ENCODE data around the gene PGS1.

The PGS1 gene

GRCh38 chr17:78426293-78426879 is 47.9 kb downstream of the PGS1 start:
- DNase-seq (ENCODE audit: low read depth in 2 of 2), result no peak

DNA sequence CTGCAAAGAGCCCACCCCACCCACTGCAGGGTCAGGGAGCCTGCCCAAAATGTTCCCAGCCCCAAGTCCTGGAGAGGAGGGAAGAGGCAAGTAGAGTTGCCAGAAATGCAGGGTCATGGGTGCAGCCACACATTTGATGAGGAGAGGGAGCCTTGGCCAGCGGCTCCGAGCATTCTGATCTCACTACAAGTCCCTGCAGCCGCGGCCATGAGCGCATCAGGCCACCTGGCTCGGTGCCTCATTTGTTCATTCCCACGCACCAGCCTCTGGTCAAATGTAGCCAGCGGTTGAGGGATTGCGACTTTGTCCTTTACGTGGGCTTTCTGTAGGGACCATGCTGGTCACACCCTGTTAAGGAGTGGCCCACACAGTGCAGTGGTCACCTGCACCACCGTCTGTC is 48.7 kb downstream of the PGS1 start:
- DNase-seq (ENCODE audit: low read depth in 2 of 2), result no peak

GRCh38 chr17:78428025-78428575 is 49.7 kb downstream of the PGS1 start:
- DNase-seq (ENCODE audit: low read depth in 2 of 2), result no peak

- DNase-seq (ENCODE audit: low read depth in 2 of 2), result no peak
These were observed 50.6 kb downstream of the PGS1 start for GRCh38 chr17:78428836-78429617.

DNA sequence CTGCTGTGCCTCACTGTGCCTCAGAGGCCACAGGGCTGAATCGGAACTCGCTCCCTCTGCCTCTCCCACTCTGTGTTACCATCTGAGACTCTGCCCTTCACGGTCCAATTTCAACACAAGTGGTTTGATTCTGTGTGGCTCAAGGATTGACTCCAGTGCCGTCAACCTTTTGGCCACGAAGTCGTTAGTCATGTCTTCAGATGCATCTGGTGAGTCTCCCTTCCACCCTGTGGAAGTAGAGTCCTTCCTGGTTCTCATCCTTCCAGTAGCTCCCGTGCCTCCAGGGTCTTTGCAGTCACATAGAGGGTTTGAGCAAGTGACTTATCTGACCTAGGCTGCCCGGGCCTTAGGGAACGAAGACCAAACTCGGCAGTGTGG is 51.2 kb downstream of the PGS1 start:
- DNase-seq (ENCODE audit: low read depth in 2 of 2), result no peak

GRCh38 chr17:78430892-78431691 is 52.6 kb downstream of the PGS1 start:
- DNase-seq (ENCODE audit: low read depth in 2 of 2), result no peak

- no peak for DNase-seq (ENCODE audit: low read depth in 2 of 2)
These were observed 53.2 kb downstream of the PGS1 start for GRCh38 chr17:78431692-78431958.

- no peak for DNase-seq (ENCODE audit: low read depth in 2 of 2)
These were observed 54.0 kb downstream of the PGS1 start for GRCh38 chr17:78432226-78433012.

- DNase-seq (ENCODE audit: low read depth in 2 of 2), result no peak
These were observed 54.7 kb downstream of the PGS1 start for GRCh38 chr17:78433013-78433727.

- DNase-seq (ENCODE audit: low read depth in 2 of 2), result no peak
These were observed 55.4 kb downstream of the PGS1 start for GRCh38 chr17:78433780-78434335.

DNA sequence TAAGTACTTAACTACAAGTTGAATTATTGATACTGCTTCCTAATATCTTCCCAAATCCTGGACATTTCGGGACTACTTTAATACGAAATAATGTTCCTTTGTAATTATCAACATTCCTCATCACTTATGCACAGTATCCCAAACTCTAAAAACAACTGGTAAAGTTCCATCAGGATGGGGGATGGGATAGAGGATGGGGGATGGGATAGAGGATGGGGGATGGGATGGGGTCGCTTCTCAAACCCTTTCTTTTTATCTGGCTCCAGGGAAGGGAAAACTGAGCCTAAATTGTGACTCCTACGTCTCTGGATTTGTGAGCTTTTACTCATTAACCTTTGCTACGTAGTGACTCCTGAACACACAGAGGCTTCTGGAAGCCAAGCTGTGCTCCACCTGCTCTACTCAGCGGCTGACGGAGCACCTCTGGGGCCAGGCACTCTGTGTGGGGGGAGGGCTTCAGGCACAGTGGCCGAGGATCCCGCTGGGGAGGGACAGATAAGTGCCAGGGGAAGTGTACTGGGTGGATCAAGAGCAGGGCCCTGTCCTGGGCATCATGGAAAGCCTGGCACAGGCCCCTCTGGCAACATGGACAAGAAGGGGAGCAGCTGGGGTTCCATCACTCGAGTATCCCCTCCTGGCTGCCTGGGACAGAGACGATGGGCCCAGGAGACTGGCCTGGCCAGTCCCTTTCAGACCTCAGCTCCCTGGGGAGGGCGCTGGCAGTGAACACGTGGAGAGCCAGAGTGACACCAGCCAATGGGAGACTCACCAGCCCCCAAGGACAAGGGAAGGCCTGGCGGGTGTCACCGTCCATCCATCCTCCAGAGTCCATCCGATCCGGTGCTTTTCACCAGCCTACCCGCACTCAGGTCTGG is 56.2 kb downstream of the PGS1 start:
- DNase-seq (ENCODE audit: low read depth in 2 of 2), result no peak

GRCh38 chr17:78435330-78436005 is 57.0 kb downstream of the PGS1 start:
- DNase-seq (ENCODE audit: low read depth in 2 of 2), result no peak

- DNase-seq (ENCODE audit: low read depth in 2 of 2), result no peak
These were observed 59.2 kb downstream of the PGS1 start for GRCh38 chr17:78437508-78438169.

DNA sequence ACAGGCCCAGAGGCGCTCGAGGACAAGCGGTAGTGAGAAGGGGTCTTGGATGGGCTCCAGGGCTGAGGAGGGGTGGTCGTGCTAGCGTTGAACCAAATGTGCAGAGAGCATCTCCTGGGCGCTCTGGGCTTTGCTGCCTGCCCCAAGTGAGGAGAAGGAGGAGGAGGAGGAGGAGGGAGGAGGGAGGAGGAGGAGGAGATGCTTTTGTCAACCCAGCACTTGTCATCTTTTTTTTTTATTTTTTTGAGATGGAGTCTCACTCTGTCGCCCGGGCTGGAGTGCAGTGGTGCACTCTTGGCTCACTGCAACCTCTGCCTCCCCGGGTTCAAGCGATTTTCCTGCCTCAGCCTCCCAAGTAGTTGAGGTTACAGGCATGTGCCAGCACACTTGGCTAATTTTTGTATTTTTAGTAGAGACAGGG is 59.8 kb downstream of the PGS1 start:
- no peak for DNase-seq (ENCODE audit: low read depth in 2 of 2)

DNA sequence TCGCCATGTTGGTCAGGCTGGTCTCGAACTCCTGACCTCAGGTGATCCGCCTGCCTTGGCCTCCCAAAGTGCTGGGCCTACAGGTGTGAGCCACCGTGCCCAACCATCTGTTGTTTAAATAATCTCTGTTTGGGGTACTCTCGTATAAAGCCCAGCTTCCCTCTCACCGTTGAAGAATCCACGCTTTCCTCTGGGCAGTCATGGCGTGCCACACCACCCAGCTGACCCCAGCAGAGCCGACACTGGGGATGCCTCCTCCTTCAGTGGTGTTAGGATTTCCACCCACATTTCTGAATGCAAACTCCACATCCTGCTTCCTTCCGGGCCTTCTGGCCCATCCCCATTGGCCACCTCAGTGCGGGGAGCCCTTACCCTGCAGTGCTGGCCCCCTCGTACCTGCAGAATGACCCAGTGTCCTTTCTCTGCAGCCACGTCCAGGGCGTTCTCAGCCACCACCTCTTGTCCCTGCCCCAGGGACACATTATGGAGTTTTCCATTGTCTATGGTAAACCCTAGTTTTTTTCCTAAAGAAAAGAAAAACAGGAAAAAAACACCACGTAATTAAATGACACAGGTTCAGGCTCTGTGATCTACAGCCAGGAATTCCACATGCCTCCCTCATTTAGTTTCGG is 60.4 kb downstream of the PGS1 start:
- DNase-seq (ENCODE audit: low read depth in 2 of 2), result no peak

- DNase-seq (ENCODE audit: low read depth in 2 of 2), result no peak
These were observed 63.0 kb downstream of the PGS1 start for GRCh38 chr17:78441271-78441971.

DNA sequence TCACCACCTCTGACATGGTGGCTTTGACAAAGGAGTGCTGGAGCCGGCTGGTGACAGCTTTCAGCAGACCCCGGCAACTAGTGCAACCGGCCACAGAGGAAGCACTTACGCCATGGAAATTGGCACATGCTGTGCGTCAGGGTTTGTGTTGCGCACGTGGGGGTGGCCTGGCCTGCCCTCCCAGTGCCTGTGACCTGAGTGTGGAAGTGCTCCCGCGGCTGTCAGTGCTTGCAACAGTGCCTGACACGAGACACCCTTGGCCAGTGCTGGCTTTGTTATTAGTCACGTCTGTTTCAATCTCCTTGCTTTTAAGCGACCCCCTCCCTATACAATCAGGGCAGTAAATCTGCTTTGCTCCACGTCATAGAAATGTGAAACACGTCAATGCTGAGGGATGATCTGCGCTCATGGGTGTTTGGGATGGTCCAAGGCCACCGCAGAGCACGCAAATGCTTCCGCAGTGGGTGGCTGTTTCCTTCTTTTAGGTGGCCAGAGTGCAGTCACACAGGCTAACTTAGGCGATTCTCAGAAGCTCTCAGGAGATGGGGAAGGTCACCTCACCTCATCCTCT is 64.3 kb downstream of the PGS1 start:
- DNase-seq (ENCODE audit: low read depth in 2 of 2), result peak in 1 of 2 donors; percentile 30
